ENCODE results near the gene UFC1. TPM values are rescaled to one million over a fixed set of nuclear protein-coding genes. Genes with fewer than 3 reads are reported as not detected.

UFC1 gene
- total and polyA plus RNA-seq, 7 donors: 56.6 to 141 (median 76.2) TPM

DNA sequence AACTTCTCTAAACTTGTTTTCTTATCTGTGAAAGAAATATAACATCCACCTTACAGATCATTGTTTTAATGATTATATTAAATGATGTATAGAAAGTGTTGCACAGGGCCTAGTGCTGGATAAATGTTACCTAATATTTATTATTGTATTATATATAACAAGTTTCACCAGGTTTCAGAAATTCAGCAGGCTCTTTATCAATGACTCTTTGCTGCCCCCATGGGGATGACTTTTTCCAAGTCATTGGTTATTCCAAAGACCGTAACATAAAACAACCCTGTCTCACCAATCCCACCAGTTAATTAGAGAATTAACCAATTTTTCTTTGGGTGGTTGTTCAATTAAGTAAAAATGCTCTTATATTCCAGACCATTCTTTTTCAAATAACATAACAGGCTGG lies 14.0 kb upstream of the UFC1 start:
- TF ChIP-seq, protein P1, sequence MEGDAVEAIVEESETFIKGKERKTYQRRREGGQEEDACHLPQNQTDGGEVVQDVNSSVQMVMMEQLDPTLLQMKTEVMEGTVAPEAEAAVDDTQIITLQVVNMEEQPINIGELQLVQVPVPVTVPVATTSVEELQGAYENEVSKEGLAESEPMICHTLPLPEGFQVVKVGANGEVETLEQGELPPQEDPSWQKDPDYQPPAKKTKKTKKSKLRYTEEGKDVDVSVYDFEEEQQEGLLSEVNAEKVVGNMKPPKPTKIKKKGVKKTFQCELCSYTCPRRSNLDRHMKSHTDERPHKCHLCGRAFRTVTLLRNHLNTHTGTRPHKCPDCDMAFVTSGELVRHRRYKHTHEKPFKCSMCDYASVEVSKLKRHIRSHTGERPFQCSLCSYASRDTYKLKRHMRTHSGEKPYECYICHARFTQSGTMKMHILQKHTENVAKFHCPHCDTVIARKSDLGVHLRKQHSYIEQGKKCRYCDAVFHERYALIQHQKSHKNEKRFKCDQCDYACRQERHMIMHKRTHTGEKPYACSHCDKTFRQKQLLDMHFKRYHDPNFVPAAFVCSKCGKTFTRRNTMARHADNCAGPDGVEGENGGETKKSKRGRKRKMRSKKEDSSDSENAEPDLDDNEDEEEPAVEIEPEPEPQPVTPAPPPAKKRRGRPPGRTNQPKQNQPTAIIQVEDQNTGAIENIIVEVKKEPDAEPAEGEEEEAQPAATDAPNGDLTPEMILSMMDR (IDR thresholded peaks at IDR 0.05): peak; percentile 56
- ATAC-seq (peak in 2 of 4 donors; percentile 47 to 63), DNase-seq (no peak)
- Histone ChIP-seq H3K9me3 (no peaks in the 10 kb centered on the region), H3K36me3 (ENCODE audit: insufficient read depth in 1 of 2, low read depth in 1 of 2) (no peaks in the 10 kb centered on the region), H3K4me3 (no peak overlapping the region), H3K4me1 (peaks cover 13% of the 10 kb centered on the region), H3K27ac (no peak overlapping the region), H3K27me3 (ENCODE audit: insufficient read depth in 3 of 3, low read length in 2 of 3) (no peaks in the 10 kb centered on the region)
- intact Hi-C loops (cut with DNase I): loop anchor here in 1 of 2 donors (5.0 kb wide), 2 partner anchors 67 to 142 kb away; no protein-coding TSS in a partner anchor
- WGBS, 3 donors: 31 to 58% (median 34%) methylated on average over 1 of the region's 1 CpG

DNA sequence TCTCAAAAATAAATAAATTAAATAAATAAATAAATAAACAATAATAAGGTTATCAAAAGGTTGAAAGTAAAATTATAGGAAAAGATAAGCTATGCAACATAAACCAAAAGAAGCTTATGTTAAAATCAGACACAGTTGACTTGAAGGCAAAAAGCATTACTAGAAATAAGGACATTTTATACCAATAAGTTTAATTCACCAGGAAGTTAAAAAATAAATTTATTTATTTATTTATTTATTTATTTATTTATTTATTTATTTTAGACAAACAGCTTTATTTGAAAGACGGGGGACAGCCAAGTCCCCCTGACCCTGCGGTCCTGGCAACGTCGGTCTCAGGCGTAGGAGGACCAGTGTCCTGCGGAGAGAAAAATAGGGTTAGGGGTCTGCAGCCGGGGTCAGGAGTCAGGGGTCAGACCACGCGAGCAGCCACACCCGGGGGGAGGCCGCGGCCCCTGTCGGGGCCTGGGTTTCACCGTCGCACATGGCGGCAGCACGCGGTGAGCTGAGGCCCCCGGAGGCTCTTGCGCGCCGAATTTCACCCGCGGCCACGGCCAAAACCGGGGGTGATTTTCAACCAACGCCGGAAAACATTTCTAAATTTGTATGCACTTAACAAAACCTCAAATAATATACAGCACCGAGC lies 12.9 kb upstream of the UFC1 start:
- no peaks in the 10 kb centered on the region for H3K9me3 ChIP-seq
- H3K4me3 ChIP-seq: no peak overlapping the region
- DNase-seq (no peak), ATAC-seq (no peak)
- TF ChIP-seq, protein P1 (IDR thresholded peaks at IDR 0.05): no peak
- H3K36me3 ChIP-seq (ENCODE audit: insufficient read depth in 1 of 2, low read depth in 1 of 2): no peaks in the 10 kb centered on the region
- 95 to 96% (median 96%) methylated on average over 29 of the region's 29 CpGs for WGBS, 3 donors
- intact Hi-C loops (cut with DNase I): no loop called here
- H3K27me3 ChIP-seq (ENCODE audit: insufficient read depth in 3 of 3, low read length in 2 of 3): no peaks in the 10 kb centered on the region
- no peak overlapping the region for H3K27ac ChIP-seq
- H3K4me1 ChIP-seq: peaks cover 13% of the 10 kb centered on the region

DNA sequence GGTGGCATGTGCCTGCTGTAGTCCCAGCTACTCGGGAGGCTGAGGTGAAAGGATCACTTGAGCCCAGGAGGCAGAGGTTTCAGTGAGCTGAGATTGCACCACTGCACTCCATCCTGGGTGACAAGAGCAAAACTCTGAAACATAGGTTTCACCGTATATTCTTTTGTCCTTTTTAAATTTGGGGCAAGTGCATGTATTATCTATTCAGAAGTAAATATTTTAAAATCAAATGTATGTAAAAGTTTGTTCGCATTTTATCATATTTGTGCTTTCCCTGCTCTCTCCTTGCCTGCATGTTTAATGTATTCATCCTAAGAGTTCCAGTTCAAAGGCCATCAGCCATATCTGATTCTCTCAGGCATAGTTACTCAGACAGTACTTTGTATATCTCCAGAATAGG lies 7.9 kb upstream of the UFC1 start:
- H3K27ac ChIP-seq: no peak overlapping the region
- intact Hi-C loops (cut with DNase I): no loop called here
- DNase-seq (no peak), ATAC-seq (no peak)
- no peaks in the 10 kb centered on the region for H3K9me3 ChIP-seq
- no peaks in the 10 kb centered on the region for H3K4me1 ChIP-seq
- WGBS, 3 donors: 79 to 87% (median 84%) methylated on average over 3 of the region's 3 CpGs
- no peak overlapping the region for H3K4me3 ChIP-seq
- TF ChIP-seq, protein P1 (IDR thresholded peaks at IDR 0.05): no peak
- no peaks in the 10 kb centered on the region for H3K36me3 ChIP-seq (ENCODE audit: insufficient read depth in 1 of 2, low read depth in 1 of 2)
- H3K27me3 ChIP-seq (ENCODE audit: insufficient read depth in 3 of 3, low read length in 2 of 3): no peaks in the 10 kb centered on the region

DNA sequence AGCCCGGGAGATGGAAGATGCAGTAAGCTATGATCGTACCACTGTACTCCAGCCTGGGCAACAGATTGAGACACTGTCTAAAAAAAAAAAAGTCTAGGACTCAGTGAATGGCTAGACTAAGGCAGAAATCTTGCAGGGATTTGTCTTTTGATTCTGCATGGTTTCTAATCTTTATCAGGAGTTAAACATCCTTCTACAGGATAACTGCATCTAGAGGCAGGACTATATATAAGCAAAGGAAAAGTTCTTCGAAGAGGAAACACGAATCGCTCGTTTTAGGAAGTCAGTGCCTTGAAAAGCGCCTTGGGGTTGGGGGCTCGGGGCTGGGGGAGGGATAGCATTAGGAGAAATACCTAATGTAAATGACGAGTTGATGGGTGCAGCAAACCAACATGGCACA lies 602 bp upstream of the UFC1 start:
- WGBS, 3 donors: 22 to 25% (median 24%) methylated on average over 9 of the region's 9 CpGs
- no peaks in the 10 kb centered on the region for H3K27me3 ChIP-seq (ENCODE audit: insufficient read depth in 3 of 3, low read length in 2 of 3)
- no peaks in the 10 kb centered on the region for H3K9me3 ChIP-seq
- intact Hi-C loops (cut with DNase I): loop anchor here in 1 of 2 donors (5.0 kb wide), 1 partner anchor 106 kb away; the partner anchor contains the start of gene USF1
- peak overlapping the region; percentile 83 for H3K4me3 ChIP-seq
- peaks cover 3% of the 10 kb centered on the region for H3K4me1 ChIP-seq
- DNase-seq (no peak), ATAC-seq (peak in 2 of 4 donors; percentile 21 to 31)
- peak overlapping the region; percentile 96 for H3K27ac ChIP-seq
- TF ChIP-seq, protein P1 (IDR thresholded peaks at IDR 0.05): no peak
- H3K36me3 ChIP-seq (ENCODE audit: insufficient read depth in 1 of 2, low read depth in 1 of 2): peaks cover 0 to 16% of the 10 kb centered on the region in 2 donors

DNA sequence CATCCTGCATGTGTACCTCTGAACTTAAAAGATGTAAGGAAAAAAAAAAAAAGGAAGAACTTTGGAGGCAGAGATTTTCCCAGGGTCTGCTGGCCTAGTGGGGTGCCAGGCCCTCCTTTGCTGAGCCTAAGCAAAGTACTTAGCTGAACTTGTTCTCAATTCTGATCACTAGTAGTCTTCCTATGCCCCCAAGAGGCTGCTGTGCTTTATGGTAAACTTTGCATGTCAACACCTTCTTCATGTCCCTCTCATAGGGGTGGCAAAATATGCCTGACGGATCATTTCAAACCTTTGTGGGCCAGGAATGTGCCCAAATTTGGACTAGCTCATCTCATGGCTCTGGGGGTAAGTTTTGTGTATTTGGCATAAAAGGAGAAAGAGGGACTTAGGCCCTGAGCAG lies 4.1 kb downstream of the UFC1 start:
- Histone ChIP-seq H3K36me3 (ENCODE audit: insufficient read depth in 1 of 2, low read depth in 1 of 2) (peaks cover 0 to 38% of the 10 kb centered on the region in 2 donors), H3K9me3 (no peaks in the 10 kb centered on the region), H3K27ac (no peak overlapping the region), H3K4me1 (peaks cover 16% of the 10 kb centered on the region), H3K4me3 (no peak overlapping the region), H3K27me3 (ENCODE audit: insufficient read depth in 3 of 3, low read length in 2 of 3) (no peaks in the 10 kb centered on the region)
- WGBS, 3 donors: 87 to 96% (median 90%) methylated on average over 1 of the region's 1 CpG
- ATAC-seq: no peak
- intact Hi-C loops (cut with DNase I): no loop called here
- TF ChIP-seq, protein P1 (IDR thresholded peaks at IDR 0.05): no peak
- no peak for DNase-seq
